ENCODE data around the gene FSCN2.
"Not testable (repeated sequence)": the region's sequence is repeated elsewhere in the genome, so short reads cannot be mapped to it uniquely, and the experiment has no call there.

- not testable (repeated sequence) for TF ChIP-seq CTCF (IDR thresholded peaks at IDR 0.05; ENCODE audit: low read length); EZH2 (IDR thresholded peaks at IDR 0.05; ENCODE audit: borderline replicate concordance, low read length)
Measured at GRCh38 chr17:81584771-81585170, 56.6 kb downstream of the FSCN2 start.
